ENCODE results near the gene PCBD2.
"Not testable (repeated sequence)": the region's sequence is repeated elsewhere in the genome, so short reads cannot be mapped to it uniquely, and the experiment has no call there.

- TF ChIP-seq EZH2 (IDR thresholded peaks at IDR 0.05; ENCODE audit: borderline replicate concordance, low read depth, low read length, severe bottlenecking); CTCF (IDR thresholded peaks at IDR 0.05; ENCODE audit: borderline replicate concordance, extremely low read depth, low read length, poor library complexity, severe bottlenecking): not testable (repeated sequence)
These were observed 23.2 kb upstream of the PCBD2 start for GRCh38 chr5:134881711-134882110.

Measured in DND-41 (cell line).